AML-193 (cell line): Measurements from ENCODE around the gene NPIPB4.
A peak's percentile ranks its signal among the peaks of the same experiment; 100 is the strongest.
"Not testable (repeated sequence)": the region's sequence is repeated elsewhere in the genome, so short reads cannot be mapped to it uniquely, and the experiment has no call there.

Source experiments
- DNase-seq, 2 experiments: peaks; one replicate each; lab custom pipeline; 2025; lab: John Stamatoyannopoulos, UW

The NPIPB4 gene

GRCh38 chr16:21857656-21858055, at the start of gene NPIPB4:
NPIPB4 (minus strand) TSS chr16:21857756; CDS start chr16:21857378, 378 bp downstream.
- DNase-seq = not testable (repeated sequence)

GRCh38 chr16:21898998-21899397, 41.4 kb upstream of the NPIPB4 start:
- not testable (repeated sequence) for DNase-seq

- not testable (repeated sequence) for DNase-seq
Observed at GRCh38 chr16:21881988-21882387, 24.4 kb upstream of the NPIPB4 start.

- not testable (repeated sequence) for DNase-seq
Observed at GRCh38 chr16:21837186-21837585, 20.4 kb downstream of the NPIPB4 start.

GRCh38 chr16:21836334-21836733, 21.2 kb downstream of the NPIPB4 start:
- not testable (repeated sequence) for DNase-seq

GRCh38 chr16:21835747-21836146, 21.8 kb downstream of the NPIPB4 start:
- not testable (repeated sequence) for DNase-seq

GRCh38 chr16:21834211-21834610, 23.3 kb downstream of the NPIPB4 start:
- not testable (repeated sequence) for DNase-seq

- not testable (repeated sequence) for DNase-seq
Observed at GRCh38 chr16:21829929-21830328, 27.6 kb downstream of the NPIPB4 start.

GRCh38 chr16:21826067-21826706, 31.4 kb downstream of the NPIPB4 start:
- not testable (repeated sequence) for DNase-seq

GRCh38 chr16:21825526-21825925, 32.0 kb downstream of the NPIPB4 start:
- not testable (repeated sequence) for DNase-seq

GRCh38 chr16:21823258-21823657, 34.3 kb downstream of the NPIPB4 start:
- not testable (repeated sequence) for DNase-seq

- DNase-seq = not testable (repeated sequence)
Observed at GRCh38 chr16:21820908-21821465, 36.6 kb downstream of the NPIPB4 start.

GRCh38 chr16:21820028-21820907, 37.3 kb downstream of the NPIPB4 start:
- not testable (repeated sequence) for DNase-seq

GRCh38 chr16:21819617-21820016, 37.9 kb downstream of the NPIPB4 start:
- not testable (repeated sequence) for DNase-seq

- DNase-seq = not testable (repeated sequence)
Observed at GRCh38 chr16:21817012-21817411, 40.5 kb downstream of the NPIPB4 start.

- DNase-seq = not testable (repeated sequence)
Observed at GRCh38 chr16:21815694-21816093, 41.9 kb downstream of the NPIPB4 start.

GRCh38 chr16:21802375-21802663, 55.2 kb downstream of the NPIPB4 start:
- DNase-seq = not testable (repeated sequence)

- DNase-seq = peak; percentile 27
Observed at GRCh38 chr16:21801538-21802374, 55.8 kb downstream of the NPIPB4 start.

- not testable (repeated sequence) for DNase-seq
Observed at GRCh38 chr16:21798601-21799000, 59.0 kb downstream of the NPIPB4 start.

- DNase-seq = not testable (repeated sequence)
Observed at GRCh38 chr16:21793310-21793709, 64.2 kb downstream of the NPIPB4 start.

GRCh38 chr16:21790506-21790905, 67.0 kb downstream of the NPIPB4 start:
- not testable (repeated sequence) for DNase-seq
